GM21723 (cell line): Measurements from ENCODE around the gene SLC13A2.
"Not testable (repeated sequence)": the region's sequence is repeated elsewhere in the genome, so short reads cannot be mapped to it uniquely, and the experiment has no call there.

Source experiments
- ATAC-seq: cut with Tn5 transposase; IDR thresholded peaks from one replicate; pipeline ENCODE4 v1.9.1; 2021; ENCODE audit warnings: mild to moderate bottlenecking, moderate library complexity; ENCODE audit not compliant: unreplicated experiment

Gene SLC13A2

GRCh38 chr17:28511858-28512461 is 38.5 kb downstream of the SLC13A2 start:
- no peak for ATAC-seq

DNA sequence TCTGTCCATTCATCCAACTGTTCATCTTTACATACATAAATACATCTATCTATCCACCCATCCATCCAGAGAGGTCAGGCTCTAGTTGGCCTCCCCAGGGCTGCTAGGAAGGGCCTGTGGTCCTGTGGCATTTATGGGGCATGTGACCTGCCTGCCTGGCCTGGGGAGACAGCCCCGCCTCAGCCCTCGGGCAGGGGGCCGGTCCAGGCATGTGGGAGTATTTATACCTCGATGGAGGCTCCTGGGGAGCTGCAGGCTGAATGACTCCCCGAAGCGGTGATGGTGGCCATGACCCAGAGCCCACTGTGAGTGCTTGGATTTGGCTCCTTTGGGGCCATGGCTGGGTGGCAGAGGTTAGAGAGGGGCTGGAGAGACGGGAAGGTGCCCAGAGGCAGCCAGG is 40.0 kb downstream of the SLC13A2 start:
- no peak for ATAC-seq

DNA sequence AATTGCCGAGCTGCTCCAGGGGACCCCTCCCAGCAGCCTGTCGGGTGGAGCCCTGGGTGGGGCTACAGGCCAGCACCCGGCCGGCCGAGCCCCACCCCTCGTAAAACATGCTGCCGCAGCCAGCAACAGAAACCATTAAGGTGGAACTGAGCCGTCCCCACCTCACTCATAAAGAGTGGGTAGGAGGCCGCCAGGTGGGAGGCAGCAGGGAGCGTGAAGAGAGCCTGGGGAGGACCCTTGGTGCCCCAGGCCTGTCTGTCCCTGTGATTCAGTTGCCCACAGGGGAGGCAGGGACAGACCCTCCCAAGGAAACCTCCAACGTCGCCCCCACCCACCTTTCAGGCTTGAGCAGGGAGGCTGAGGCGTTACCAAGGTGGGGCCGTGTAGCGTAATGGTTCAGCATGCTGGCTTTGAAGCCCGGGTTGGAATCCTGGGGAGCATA is 41.1 kb downstream of the SLC13A2 start:
- no peak for ATAC-seq

- ATAC-seq, result no peak
Observed at GRCh38 chr17:28515518-28515917, 42.1 kb downstream of the SLC13A2 start.

DNA sequence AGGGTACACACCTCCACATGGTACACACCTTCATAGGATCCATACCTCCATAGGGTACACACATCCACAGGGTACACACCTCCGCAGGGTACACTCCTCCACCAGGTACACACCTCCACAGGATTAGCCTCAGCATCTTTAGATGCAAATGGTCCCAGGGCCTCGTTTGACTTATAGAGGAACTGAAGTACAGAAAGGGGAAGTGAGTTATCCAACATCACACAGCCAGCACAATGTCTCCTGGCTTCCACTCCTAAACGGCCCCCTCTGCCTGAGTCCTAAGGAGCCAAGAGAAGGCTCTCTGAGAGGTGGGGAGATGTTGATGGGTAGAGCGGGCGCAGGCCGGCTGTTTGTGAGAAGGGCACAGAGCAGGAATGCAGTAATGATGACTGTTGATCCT is 44.7 kb downstream of the SLC13A2 start:
- no peak for ATAC-seq

DNA sequence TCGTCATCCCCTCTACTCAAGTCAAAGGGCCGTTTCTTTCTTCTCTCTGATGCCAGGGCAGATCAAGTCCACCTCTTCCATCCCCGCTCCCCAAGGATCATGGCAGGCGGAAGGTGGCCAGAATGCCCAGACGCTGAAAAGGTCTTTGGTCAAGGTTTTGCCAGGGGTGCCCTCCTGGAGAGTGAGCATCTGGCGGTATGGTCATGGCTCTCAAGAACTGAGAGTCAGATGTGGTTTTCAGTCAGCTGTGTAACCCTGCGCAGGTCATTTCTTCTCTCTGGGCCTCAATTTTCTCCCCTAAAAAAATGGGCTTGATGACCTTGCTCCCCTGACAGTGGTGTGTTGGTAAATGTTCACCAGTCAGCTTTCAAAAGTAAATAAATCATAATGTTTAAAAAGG is 45.1 kb downstream of the SLC13A2 start:
- no peak for ATAC-seq

DNA sequence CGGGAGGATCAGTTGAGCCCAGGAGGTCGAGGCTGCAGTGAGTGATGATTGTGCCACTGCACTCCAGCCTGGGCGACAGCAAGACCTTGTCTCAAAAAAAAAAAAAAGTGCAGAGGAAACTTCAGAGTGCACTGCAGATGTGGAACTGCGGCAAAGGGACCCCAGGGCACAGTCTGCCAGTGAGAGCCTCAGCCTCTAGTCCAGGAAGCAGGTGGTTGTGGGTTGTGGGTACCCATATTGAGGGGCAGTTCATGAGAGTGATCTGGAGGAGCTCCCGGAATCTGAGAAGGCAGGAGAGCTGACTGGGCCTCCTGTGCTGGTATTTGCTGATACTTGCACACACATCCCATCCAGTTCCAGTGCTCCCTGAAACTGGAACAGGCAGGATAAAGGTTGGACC is 45.8 kb downstream of the SLC13A2 start:
- no peak for ATAC-seq

GRCh38 chr17:28520687-28521086 is 47.2 kb downstream of the SLC13A2 start:
- no peak for ATAC-seq

DNA sequence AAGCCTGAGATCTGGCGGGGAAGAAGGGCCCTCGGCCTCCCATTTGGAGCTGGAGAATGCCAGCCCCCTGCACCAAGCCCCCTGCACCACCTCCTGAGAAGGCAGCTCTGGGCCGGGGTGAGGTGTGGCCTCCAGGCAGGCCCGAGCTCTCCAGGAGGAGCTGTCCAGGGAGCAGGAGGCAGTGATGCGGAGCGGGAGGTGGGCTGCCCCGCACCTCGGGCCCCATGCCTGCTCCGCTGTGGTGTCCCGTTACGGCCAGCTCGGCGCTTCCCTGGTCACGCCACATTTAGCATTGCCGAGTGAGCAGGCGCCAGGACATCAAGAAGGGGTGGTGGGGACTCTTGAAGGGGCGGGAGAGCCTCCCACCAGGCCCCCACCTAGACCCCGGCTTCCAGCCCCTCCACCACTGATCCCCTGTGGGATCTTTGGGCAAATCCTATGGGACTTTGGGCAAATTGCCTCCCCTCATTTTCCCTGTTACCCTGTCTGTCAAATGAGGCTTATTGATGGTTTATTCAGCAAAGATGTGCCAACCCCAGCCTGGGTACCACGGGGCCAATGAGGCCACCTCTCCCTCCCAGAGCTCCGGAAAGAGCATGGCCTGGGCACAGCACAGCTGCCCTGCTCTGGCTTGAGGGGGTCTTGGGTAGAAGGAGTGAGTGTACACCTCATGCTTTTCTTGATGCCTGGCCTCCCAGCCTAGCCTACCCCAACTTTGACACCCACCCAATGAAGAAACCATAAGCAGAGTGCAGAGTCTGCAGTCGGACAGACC is 48.1 kb downstream of the SLC13A2 start:
- ATAC-seq, result no peak

GRCh38 chr17:28522281-28522680 is 48.8 kb downstream of the SLC13A2 start:
- ATAC-seq, result not testable (repeated sequence)

DNA sequence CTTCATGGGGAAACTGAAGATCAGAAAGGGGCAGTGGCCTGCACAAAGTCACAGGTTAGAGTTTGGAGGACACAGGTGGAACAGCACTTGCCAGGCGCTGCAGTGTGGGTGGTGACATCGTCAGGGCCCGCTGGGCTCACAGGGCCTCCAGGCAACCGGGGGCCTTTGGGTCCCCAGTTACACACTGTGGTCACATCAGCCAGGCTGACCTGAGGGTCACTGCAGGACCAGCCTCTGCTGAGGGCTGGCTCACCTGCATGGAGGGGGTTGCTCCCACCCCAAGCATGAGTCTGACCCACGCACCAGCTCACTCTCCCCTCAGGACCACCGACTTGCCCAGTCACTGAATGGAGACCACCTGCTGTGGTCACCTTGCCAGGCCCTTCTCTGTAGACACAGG is 49.7 kb downstream of the SLC13A2 start:
- no peak for ATAC-seq

- no peak for ATAC-seq
Observed at GRCh38 chr17:28523876-28524275, 50.4 kb downstream of the SLC13A2 start.

GRCh38 chr17:28524476-28525424 is 51.3 kb downstream of the SLC13A2 start:
- ATAC-seq, result no peak

GRCh38 chr17:28526381-28526780 is 52.9 kb downstream of the SLC13A2 start:
- no peak for ATAC-seq

DNA sequence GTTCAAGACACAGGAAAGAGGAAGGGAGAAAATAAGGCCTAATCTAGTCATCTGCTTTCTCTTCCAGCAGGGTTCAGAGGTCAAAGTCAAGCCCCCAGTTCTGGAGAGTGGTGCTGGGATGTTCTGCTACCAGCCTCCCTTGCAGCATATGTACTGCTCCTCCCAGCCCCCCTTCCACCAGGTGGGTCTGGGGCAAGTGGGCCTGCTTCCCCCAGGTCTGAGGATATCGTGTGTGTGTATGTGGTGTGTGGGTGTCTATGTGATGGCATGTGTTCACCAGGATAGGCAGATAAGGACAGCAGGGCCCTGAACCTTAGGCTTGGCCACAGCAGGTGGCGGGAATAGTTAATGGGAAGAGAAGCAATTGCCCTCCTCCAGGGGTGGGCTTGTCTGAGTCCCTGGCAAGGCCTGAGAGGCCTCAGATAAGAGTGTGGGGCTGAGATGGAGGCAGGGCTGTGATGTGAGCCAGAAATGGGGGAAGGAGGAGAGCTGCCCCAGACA is 53.8 kb downstream of the SLC13A2 start:
- ATAC-seq, result no peak

DNA sequence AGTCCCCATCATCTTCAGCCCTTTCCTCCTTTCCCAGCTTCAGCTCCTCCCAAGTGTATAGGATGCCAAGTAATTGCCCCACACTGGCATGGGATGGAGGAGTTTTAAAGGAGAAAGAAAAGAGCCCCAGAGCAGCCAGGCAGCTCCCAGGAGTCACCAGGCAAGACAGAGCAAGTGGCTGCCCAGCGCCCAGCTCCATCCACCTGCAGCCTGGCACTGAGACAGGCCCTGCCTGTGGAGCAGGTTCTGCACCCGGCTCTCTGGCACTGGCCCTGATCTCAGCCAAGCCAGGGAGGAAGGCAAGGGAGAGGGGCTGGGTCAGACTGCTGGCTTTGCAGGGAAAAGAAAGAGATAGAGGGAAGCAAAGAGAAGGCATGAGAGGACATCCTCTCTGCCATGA is 54.4 kb downstream of the SLC13A2 start:
- no peak for ATAC-seq

DNA sequence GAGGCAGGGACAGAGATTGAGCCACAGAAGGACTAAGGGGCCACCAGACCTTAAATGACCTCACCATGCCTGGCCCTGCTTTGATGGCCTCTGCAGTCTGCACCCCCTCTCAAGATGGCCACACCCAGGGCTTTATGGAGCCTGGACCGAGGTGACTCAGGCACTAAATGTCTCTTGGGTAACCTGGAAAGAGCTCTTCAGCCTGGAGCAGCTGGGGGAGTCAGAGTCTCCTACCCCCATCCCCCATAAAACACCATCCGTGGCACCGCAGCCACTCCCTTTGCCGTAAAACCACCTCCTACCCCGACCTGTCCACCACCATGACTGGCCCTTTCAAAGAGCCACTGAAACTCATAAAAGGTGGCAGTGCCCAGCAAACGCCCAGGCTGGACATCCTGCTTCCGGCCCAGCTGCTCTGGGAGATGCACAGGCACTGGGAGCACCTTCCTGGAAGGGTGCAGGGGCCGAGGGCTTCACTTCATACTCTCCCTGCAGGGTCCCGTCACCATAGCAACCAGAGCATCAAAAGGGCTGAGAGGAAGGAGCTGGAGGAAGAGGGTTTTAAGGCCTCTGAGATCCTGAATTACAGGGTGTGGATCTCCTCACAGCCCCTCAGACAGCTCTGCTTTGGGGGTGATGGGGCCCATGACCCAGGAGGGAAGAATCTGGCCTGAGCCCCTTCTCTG is 55.0 kb downstream of the SLC13A2 start:
- ATAC-seq, result no peak

DNA sequence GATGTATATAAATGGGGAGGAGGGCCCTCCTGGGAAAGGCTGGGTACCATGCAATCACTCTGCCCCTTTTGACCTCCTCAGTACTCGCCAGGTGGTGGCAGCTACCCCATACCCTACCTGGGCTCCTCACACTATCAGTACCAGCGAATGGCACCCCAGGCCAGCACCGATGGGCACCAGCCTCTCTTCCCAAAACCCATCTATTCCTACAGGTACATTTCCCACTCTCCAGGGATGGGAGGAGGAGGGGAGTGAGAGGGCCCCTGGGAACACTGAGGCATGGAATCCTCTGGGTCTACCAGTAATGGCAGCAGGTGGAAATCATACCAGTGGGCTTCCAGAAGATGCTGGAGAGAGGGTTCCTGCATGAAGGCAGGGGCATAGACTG is 55.6 kb downstream of the SLC13A2 start:
- ATAC-seq, result no peak

DNA sequence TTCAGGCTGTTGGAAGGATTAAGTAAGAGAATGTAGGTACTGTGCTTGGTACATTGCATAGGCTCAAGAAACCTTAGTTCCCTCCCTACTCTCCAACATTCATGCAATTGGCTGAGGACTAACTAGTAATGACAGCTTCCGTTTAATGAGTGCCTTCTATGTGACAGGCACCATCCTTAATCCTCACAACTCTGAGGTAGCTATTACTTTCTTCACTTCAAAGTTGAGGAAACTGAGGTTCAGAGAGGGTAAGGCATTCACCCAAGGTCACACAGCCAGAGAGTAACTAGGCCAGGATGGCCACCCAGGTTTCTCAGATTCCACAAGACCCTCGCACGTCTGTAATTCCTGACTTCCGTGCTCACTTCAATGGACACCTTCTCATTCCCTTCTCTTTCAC is 56.8 kb downstream of the SLC13A2 start:
- ATAC-seq, result no peak

DNA sequence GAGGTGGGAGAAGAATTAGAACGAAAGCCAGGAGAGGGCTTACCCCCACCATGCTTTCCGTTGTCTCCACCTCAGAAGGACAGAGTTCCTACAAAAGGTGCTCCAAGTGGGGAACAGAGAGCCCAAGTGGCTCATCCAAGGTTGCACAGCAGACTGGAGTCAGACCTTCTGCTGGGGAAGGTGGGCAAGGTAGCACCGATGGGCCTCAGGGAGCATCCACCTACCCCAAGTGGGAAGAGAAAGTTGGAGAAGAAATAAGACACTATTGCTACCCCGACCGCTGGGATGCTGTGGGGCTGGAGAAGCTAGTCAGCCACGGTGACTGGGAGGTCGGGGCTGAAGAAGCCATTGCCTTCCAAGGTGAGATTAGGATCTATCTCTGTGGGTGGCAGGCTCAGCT is 57.5 kb downstream of the SLC13A2 start:
- no peak for ATAC-seq
